Endothelial cell of hepatic sinusoid (primary cell): Measurements from ENCODE around the gene RAB1A.

Experiments used
- in situ Hi-C: cut with HindIII; loops from 2 replicates; pipeline ENCODE4 v1.10.0; 2017; ENCODE audit warnings: low sequenced_read_pairs

The RAB1A gene

DNA sequence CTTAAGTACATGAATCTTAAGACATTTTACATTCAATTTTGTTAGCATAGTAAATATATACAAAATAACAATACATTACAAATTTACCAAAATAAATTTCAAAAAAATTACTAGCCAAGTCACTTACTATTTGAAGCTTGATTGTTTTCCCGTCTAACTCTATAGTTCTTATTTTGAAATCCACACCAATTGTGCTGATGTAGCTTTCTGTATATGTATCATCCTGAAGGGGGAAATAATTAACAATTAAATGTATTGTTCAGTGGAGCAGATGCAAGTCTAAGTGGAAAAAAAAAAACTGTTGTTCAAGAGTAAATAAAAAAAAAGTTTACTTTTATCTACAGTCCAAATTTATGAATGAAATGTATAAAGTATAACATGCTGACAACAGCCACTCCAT, 32.1 kb downstream of the RAB1A start:
- in situ Hi-C loops: no loop called here

GRCh38 chr2:65096948-65097347, 33.0 kb downstream of the RAB1A start:
- in situ Hi-C loops: no loop called here

- in situ Hi-C loops: no loop called here
These were observed 36.7 kb downstream of the RAB1A start for GRCh38 chr2:65093211-65093610.

GRCh38 chr2:65092791-65093190, 37.1 kb downstream of the RAB1A start:
- in situ Hi-C loops: no loop called here

GRCh38 chr2:65085148-65085547, 44.8 kb downstream of the RAB1A start:
- in situ Hi-C loops: no loop called here

DNA sequence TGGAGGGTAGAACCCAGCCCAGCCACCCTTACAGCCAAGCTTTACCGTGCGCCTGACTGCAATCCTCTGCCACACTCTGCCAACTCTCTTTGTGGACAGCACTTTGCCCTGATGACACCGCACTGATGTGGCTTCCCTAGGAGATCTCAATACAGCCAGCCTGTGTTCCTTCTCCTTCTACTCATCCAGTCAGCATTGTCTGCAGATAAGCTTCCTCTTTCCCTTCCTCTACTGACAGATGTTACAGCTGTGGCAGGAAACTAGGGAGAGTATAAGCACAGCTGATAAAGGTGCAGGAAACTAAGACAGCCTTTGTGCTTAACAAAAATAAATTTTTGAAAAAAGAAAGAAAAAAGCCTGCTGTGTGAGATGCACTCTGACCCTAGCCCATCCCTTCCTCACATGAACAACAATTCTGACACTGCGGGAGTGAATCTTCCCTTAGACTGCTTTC, 48.6 kb downstream of the RAB1A start:
- in situ Hi-C loops: loop anchor here (5.0 kb wide), 1 partner anchor 46 kb away; no protein-coding TSS in a partner anchor

DNA sequence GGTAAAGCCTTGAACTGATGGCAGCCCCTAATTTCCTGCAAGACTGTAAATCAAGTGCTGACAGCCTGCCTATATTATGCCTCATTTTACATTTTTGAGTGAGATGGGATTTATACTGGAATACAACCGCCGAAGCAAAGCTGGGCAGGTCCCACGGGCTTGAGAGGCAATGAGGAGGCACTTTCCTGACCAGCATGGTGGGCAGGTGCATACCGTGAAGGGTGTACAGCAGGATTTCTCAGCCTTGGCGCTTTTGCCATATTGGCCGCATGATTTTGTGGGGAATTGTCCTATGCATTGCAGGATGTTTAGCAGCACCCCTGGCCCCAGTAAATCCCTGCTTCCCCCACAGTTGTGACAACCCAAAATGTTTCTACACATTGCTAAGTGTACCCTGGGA, 50.9 kb downstream of the RAB1A start:
- in situ Hi-C loops: no loop called here

DNA sequence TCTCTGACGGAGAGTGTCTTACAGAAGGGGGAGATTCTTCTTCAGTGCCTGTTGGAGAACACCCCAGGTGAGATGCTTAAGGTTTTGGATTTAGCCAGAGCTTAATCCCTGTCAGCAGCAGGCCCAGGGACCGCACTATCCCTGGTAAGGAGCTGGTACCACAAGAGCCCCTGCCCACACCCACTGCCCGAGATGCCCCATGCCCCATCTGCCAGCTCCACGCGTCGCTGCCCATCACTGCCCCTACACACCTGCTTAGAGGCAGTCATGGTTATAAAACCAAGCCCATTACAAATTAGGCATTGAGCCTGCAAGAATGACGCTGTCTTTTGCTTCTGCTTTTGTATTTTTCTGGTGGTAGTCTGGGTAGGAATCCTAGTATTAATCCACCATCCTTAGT, 52.0 kb downstream of the RAB1A start:
- in situ Hi-C loops: no loop called here

GRCh38 chr2:65076345-65076710, 53.6 kb downstream of the RAB1A start:
- in situ Hi-C loops: no loop called here

DNA sequence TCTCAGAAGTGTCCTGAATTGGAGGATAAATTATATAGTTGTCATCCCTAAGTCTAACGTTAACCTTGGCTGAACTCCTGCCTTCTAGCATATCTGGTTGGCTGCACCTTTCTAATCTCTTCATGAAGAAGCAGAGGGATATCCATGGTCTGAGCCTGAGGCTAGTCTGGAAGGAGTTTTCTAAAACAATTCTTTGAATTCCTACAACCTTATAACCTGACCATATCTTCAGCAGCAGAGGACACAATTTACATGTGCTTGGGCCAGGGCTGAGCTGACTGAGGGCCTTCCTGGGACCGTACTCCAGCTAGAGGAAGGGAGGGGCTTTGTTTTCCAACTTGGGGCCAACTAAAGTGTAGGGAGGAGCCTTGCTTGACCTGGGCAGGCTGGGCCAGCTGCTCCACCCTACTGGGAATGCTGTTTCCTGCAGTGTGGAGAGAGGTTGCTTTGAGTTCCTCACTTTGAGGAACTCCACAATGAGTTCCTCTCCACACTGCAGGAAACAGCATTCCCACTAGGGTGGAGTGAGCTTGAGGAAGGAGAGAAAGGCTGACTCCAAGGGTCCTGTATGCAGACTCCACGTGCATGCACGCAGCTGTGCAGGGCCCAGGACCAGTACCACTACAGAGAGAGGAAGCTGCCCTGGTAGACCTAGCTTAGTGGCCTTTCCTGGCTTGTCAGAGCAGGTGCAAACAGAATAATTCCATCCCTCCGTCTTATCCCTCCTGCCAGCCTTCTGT, 54.1 kb downstream of the RAB1A start:
- in situ Hi-C loops: no loop called here

DNA sequence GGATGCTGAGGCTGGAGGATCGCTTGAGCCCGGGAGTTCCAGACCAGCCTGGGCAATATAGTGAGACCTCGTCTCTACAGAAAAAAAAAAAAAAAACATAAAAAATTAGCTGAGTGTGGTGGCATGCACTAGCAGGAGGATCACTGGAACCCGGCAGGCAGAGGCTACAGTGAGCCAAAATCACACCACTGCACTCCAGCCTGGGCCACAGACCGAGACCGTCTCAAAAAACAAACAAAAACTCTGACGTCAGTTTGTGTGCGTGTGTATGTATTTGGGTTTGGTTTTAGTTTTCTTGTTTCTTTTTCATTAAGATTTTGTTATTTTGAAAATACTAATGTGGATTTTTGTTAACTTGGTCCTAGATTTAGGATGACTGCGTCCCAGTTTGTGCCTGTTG, 54.7 kb downstream of the RAB1A start:
- in situ Hi-C loops: no loop called here

DNA sequence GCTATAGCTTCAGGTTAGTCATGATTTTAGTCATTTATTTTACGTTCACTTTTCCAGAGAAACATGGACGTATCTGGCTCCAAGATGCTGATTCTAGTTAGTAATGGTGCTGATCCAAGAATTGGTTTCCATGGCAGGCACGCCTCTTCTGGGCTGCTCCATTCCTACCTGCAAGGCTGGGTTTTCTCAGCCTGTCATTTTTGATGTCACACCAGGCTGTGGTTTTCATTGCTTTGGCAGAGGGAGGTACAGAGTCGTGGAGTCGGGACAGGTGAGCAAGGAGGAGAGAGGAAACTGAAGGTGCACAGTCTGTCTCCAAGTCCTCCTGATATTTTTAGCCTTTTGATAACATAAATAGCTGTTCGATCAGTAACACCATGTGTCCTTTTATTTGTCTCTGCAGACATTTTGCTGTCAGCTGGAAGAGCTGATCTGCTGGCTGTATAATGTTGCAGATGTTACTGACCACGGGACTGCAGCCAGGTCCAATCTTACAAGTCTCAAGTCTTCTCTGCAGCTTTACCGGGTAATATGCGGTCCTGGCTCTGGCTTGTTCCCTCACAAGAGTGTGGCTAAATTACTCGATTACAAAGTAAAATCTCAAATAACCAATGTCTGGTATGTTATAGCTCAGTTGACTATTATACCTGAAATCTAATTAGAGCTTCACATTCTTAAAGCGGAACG, 55.9 kb downstream of the RAB1A start:
- in situ Hi-C loops: no loop called here

GRCh38 chr2:65072181-65072970, 57.5 kb downstream of the RAB1A start:
- in situ Hi-C loops: no loop called here

DNA sequence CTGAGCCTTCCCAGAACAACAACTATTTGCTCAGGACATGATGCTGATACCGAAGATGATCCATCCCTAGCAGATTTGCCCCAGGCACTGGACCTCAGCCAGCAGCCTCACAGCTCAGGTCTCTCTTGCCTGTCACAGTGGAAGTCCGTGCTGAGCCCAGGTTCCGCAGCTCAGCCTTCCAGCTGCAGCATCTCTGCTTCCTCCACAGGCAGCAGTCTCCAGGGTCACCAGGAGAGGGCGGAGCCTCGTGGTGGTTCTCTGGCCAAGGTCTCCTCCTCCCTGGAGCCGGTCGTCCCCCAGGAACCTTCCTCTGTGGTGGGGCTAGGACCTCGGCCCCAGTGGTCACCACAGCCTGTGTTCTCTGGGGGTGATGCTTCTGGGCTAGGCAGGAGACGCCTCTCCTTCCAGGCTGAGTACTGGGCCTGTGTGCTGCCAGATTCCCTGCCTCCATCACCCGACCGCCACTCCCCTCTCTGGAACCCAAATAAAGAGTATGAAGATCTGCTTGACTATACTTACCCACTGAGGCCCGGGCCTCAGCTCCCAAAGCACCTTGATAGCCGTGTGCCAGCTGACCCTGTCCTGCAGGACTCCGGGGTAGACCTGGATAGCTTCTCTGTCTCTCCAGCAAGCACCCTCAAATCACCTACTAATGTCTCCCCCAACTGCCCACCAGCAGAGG, 58.3 kb downstream of the RAB1A start:
- in situ Hi-C loops: no loop called here

DNA sequence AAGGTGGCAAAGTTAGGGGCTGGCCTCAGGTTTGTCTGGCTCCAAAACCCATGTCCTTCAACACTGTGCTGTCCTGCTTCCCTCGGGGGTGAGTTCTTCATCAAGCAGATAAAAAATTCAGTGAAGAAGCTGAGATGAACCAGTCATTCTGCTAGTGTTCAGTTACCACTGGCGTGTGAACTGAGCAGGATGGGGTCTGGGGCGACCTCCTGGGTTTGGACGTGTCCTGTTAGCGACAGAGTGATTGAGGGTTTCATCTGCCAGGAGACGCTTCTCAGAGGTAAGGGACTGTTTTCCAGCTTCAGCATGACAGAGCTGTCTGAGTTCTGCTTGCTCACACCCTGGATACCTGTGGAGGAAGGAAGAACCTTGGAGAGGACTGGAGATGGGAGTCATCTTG, 59.0 kb downstream of the RAB1A start:
- in situ Hi-C loops: no loop called here

- in situ Hi-C loops: no loop called here
These were observed 59.6 kb downstream of the RAB1A start for GRCh38 chr2:65070172-65070830.

- in situ Hi-C loops: no loop called here
These were observed 60.5 kb downstream of the RAB1A start for GRCh38 chr2:65069439-65069824.

- in situ Hi-C loops: no loop called here
These were observed 61.9 kb downstream of the RAB1A start for GRCh38 chr2:65067806-65068553.

GRCh38 chr2:65064728-65065552, 65.0 kb downstream of the RAB1A start:
- in situ Hi-C loops: no loop called here
